Esophagus muscularis mucosa (tissue), 4 donors: Measurements from ENCODE around the gene USP48.

ENCODE experiments used
- CTCF ChIP-seq, 3 experiments: fragments of 200-600 bp in 2 of 3; fragments of 450-650 bp in 1 of 3; sonication (generic) in 2 of 3; IDR thresholded peaks; one replicate each; pipeline ENCODE4 v1.5.1; 2017 to 2019; ENCODE audit warnings: antibody characterized with exemption in 3 of 3, mild to moderate bottlenecking in 2 of 3, moderate library complexity in 1 of 3
- EP300 ChIP-seq: sonication (generic); formaldehyde crosslinking; IDR thresholded peaks from one replicate; pipeline ENCODE4 v1.6.1; 2017; ENCODE audit warnings: antibody characterized with exemption
- POLR2A ChIP-seq: fragments of 450-650 bp; IDR thresholded peaks from one replicate; pipeline ENCODE4 v1.6.1; 2017; ENCODE audit warnings: antibody characterized with exemption, moderate library complexity, mild to moderate bottlenecking, low read depth
- POLR2AphosphoS5 ChIP-seq, 2 donors: sonication (generic); formaldehyde crosslinking; IDR thresholded peaks; one replicate each; pipeline ENCODE4 v1.6.1; 2017; ENCODE audit warnings: antibody characterized with exemption in 2 of 2

GRCh38 chr1:21648791-21649190 is 134.2 kb downstream of the USP48 start:
- no peak for TF ChIP-seq CTCF (IDR thresholded peaks at IDR 0.05)
- TF ChIP-seq POLR2A: no peak
- no peak for TF ChIP-seq EP300
- TF ChIP-seq POLR2AphosphoS5 (IDR thresholded peaks at IDR 0.05): no peak
